VCaP (cell line): ENCODE measurements around the gene ARHGDIG.

Source experiments
- H3K27ac ChIP-seq: fragments of 450-650 bp; 2 replicates; pipeline ENCODE4 v1.5.1; 2017
- CTCF ChIP-seq: fragments of 450-650 bp; conservative IDR thresholded peaks from 2 replicates; pipeline ENCODE4 v1.5.1; 2017; ENCODE audit warnings: mild to moderate bottlenecking, moderate library complexity

Gene ARHGDIG

GRCh38 chr16:301235-301634 lies 20.8 kb downstream of the ARHGDIG start:
- no peak for TF ChIP-seq CTCF
- no peak overlapping the region for H3K27ac ChIP-seq

GRCh38 chr16:301950-302349 lies 21.6 kb downstream of the ARHGDIG start:
- no peak overlapping the region for H3K27ac ChIP-seq
- no peak for TF ChIP-seq CTCF

GRCh38 chr16:303760-304505 lies 23.5 kb downstream of the ARHGDIG start:
- H3K27ac ChIP-seq: no peak overlapping the region
- no peak for TF ChIP-seq CTCF

GRCh38 chr16:305916-306626 lies 25.7 kb downstream of the ARHGDIG start:
- no peak for TF ChIP-seq CTCF
- H3K27ac ChIP-seq: no peak overlapping the region

- no peak overlapping the region for H3K27ac ChIP-seq
- no peak for TF ChIP-seq CTCF
These were observed 26.6 kb downstream of the ARHGDIG start for GRCh38 chr16:306911-307370.

GRCh38 chr16:307691-308312 lies 27.4 kb downstream of the ARHGDIG start:
- H3K27ac ChIP-seq: no peak overlapping the region
- no peak for TF ChIP-seq CTCF

GRCh38 chr16:309476-309875 lies 29.1 kb downstream of the ARHGDIG start:
- no peak for TF ChIP-seq CTCF
- H3K27ac ChIP-seq: no peak overlapping the region
